Measurements from ENCODE around the gene RAD23A. TPM values are rescaled to one million over a fixed set of nuclear protein-coding genes. Genes with fewer than 3 reads are reported as not detected.
"Not testable (repeated sequence)": the region's sequence is repeated elsewhere in the genome, so short reads cannot be mapped to it uniquely, and the experiment has no call there.

Gene RAD23A
- total and polyA plus RNA-seq, 4 donors = 79.7 to 186 (median 117) TPM

DNA sequence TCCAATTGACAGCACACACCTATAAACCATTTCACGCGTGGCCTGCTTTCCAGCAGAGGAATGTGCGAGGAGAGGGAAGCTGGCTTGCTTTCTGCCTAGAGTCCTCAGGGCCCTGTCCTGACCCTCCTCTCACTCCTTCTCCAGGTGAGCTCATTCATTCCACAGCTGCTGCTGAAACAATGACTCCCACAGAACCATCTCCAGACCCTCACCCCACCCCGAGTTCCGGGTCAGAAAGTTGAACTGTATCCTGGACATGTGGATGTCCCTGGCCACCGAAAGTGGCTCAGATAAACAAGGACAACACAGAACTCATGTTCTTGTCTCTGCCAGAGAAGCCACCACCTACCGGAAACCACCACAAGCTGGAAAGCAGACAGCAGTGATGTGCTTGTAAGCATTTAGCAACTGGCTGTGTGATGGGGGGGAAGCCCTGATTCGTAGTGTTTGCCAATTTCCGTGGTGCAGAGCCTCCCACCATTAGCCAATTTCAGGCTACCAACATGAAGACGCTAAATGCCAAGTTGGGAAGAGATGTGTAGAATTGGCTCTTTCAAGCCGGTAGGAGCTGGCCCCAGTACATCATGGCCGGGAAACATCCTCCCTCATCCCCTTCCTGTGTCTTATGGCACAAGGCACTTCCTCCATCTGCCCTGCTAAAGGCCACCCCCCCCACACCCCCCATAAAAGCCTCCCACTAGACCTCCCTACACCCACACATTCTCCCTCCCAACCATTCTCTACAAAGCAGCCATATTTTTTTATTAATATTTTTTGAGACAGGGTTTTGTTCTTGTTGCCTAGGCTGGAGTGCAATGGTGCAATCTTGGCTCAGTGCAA, 31.6 kb upstream of the RAD23A start:
- 19 to 42% methylated on average over 12 of the region's 12 CpGs for WGBS, 2 donors
- H3K4me1 ChIP-seq (ENCODE audit: control insufficient read depth in 5 of 5, insufficient read depth in 5 of 5, low read length in 5 of 5) = peaks cover 0 to 22% (median 13%) of the 10 kb centered on the region in 5 donors
- H3K9ac ChIP-seq (ENCODE audit: insufficient read depth in 1 of 2, low read length in 2 of 2) = peak overlapping the region in 1 of 2 donors; percentile 57
- DNase-seq (peak; percentile 64 to 82 (median 75)), ATAC-seq (ENCODE audit: insufficient read depth, low FRiP score) (no peak)
- no peaks in the 10 kb centered on the region for H3K27me3 ChIP-seq (ENCODE audit: control insufficient read depth in 3 of 3, insufficient read depth in 3 of 3, low read length in 2 of 3)
- no peak for TF ChIP-seq CTCF (IDR thresholded peaks at IDR 0.05; ENCODE audit: control extremely low read depth, extremely low read depth)
- H3K27ac ChIP-seq (ENCODE audit: low read depth in 1 of 2, low read length in 1 of 2) = peak overlapping the region in 1 of 2 donors; percentile 50
- no peak overlapping the region for H3K4me3 ChIP-seq
- H3K36me3 ChIP-seq (ENCODE audit: control insufficient read depth in 4 of 4, insufficient read depth in 4 of 4, low read length in 4 of 4) = no peaks in the 10 kb centered on the region
- no peaks in the 10 kb centered on the region for H3K9me3 ChIP-seq (ENCODE audit: control insufficient read depth in 4 of 4, insufficient read depth in 3 of 4, low read length in 3 of 4)

GRCh38 chr19:12915860-12916259, 29.8 kb upstream of the RAD23A start:
- 85 to 91% methylated on average over 4 of the region's 4 CpGs for WGBS, 2 donors
- H3K36me3 ChIP-seq (ENCODE audit: control insufficient read depth in 4 of 4, insufficient read depth in 4 of 4, low read length in 4 of 4); H3K9ac ChIP-seq (ENCODE audit: insufficient read depth in 1 of 2, low read length in 2 of 2); H3K27me3 ChIP-seq (ENCODE audit: control insufficient read depth in 3 of 3, insufficient read depth in 3 of 3, low read length in 2 of 3); DNase-seq; ATAC-seq (ENCODE audit: insufficient read depth, low FRiP score); H3K4me3 ChIP-seq; H3K27ac ChIP-seq (ENCODE audit: low read depth in 1 of 2, low read length in 1 of 2); H3K9me3 ChIP-seq (ENCODE audit: control insufficient read depth in 4 of 4, insufficient read depth in 3 of 4, low read length in 3 of 4): not testable (repeated sequence)
- peaks cover 0 to 22% (median 13%) of the 10 kb centered on the region in 5 donors for H3K4me1 ChIP-seq (ENCODE audit: control insufficient read depth in 5 of 5, insufficient read depth in 5 of 5, low read length in 5 of 5)

GRCh38 chr19:12918253-12918652, 27.4 kb upstream of the RAD23A start:
- no peak overlapping the region for H3K27ac ChIP-seq (ENCODE audit: low read depth in 1 of 2, low read length in 1 of 2)
- ATAC-seq (ENCODE audit: insufficient read depth, low FRiP score) = no peak
- no peak overlapping the region for H3K4me3 ChIP-seq
- no peaks in the 10 kb centered on the region for H3K9me3 ChIP-seq (ENCODE audit: control insufficient read depth in 4 of 4, insufficient read depth in 3 of 4, low read length in 3 of 4)
- H3K36me3 ChIP-seq (ENCODE audit: control insufficient read depth in 4 of 4, insufficient read depth in 4 of 4, low read length in 4 of 4) = peaks cover 6 to 12% (median 7%) of the 10 kb centered on the region in 4 donors
- peaks cover 0 to 11% (median 6%) of the 10 kb centered on the region in 5 donors for H3K4me1 ChIP-seq (ENCODE audit: control insufficient read depth in 5 of 5, insufficient read depth in 5 of 5, low read length in 5 of 5)
- no peak for TF ChIP-seq CTCF (IDR thresholded peaks at IDR 0.05; ENCODE audit: control extremely low read depth, extremely low read depth)
- H3K9ac ChIP-seq (ENCODE audit: insufficient read depth in 1 of 2, low read length in 2 of 2) = no peak overlapping the region
- WGBS, 2 donors = 92 to 94% methylated on average over 14 of the region's 14 CpGs
- H3K27me3 ChIP-seq (ENCODE audit: control insufficient read depth in 3 of 3, insufficient read depth in 3 of 3, low read length in 2 of 3) = no peaks in the 10 kb centered on the region
- no peak for DNase-seq

- H3K9me3 ChIP-seq (ENCODE audit: control insufficient read depth in 4 of 4, insufficient read depth in 3 of 4, low read length in 3 of 4) = no peaks in the 10 kb centered on the region
- DNase-seq = peak in 2 of 3 donors; percentile 53 to 55
- no peak for ATAC-seq (ENCODE audit: insufficient read depth, low FRiP score)
These were observed 24.6 kb upstream of the RAD23A start for GRCh38 chr19:12921047-12921446.

More at GRCh38 chr19:12921047-12921446, 24.6 kb upstream of the RAD23A start:
- no peaks in the 10 kb centered on the region for H3K27me3 ChIP-seq (ENCODE audit: control insufficient read depth in 3 of 3, insufficient read depth in 3 of 3, low read length in 2 of 3)
- H3K4me3 ChIP-seq = no peak overlapping the region
- no peak overlapping the region for H3K27ac ChIP-seq (ENCODE audit: low read depth in 1 of 2, low read length in 1 of 2)
- no peak overlapping the region for H3K9ac ChIP-seq (ENCODE audit: insufficient read depth in 1 of 2, low read length in 2 of 2)
- H3K36me3 ChIP-seq (ENCODE audit: control insufficient read depth in 4 of 4, insufficient read depth in 4 of 4, low read length in 4 of 4) = peaks cover 13 to 29% (median 22%) of the 10 kb centered on the region in 4 donors
- 44 to 67% methylated on average over 3 of the region's 3 CpGs for WGBS, 2 donors
- no peak for TF ChIP-seq CTCF (IDR thresholded peaks at IDR 0.05; ENCODE audit: control extremely low read depth, extremely low read depth)
- peaks cover 0 to 1% (median 0%) of the 10 kb centered on the region in 5 donors for H3K4me1 ChIP-seq (ENCODE audit: control insufficient read depth in 5 of 5, insufficient read depth in 5 of 5, low read length in 5 of 5)
